Spleen (tissue), 7 donors: Measurements from ENCODE around the gene TLR5.

Experiments
- CTCF ChIP-seq, 11 experiments: fragments of 200-600 bp in 7 of 11; fragments of 450-650 bp in 4 of 11; sonication (generic) in 4 of 11; IDR thresholded peaks in 8 of 11; conservative IDR thresholded peaks in 3 of 11; 1 replicate in 7 of 11; 2 replicates in 4 of 11; pipeline versions ENCODE4 v1.4.0 to v1.8.0; 2016 to 2021; ENCODE audit warnings: antibody characterized with exemption in 11 of 11, inconsistent platforms in 4 of 11, mild to moderate bottlenecking in 1 of 11
- POLR2A ChIP-seq, 3 donors: fragments of 450-650 bp; IDR thresholded peaks; one replicate each; pipeline ENCODE4 v1.5.1; 2017; ENCODE audit warnings: antibody characterized with exemption in 3 of 3, mild to moderate bottlenecking in 1 of 3
- POLR2AphosphoS5 ChIP-seq, 3 donors: sonication (generic); formaldehyde crosslinking; IDR thresholded peaks; one replicate each; pipeline ENCODE4 v1.5.1; 2017; ENCODE audit warnings: antibody characterized with exemption in 3 of 3
- donor health status: DM: no; HTN: no; CAD: no; lungs with moderate emphysema.
- donor health status: DM: no; HTN: no; CAD: no.
- donor health status: DM: no; HTN: no; CAD: no.

DNA sequence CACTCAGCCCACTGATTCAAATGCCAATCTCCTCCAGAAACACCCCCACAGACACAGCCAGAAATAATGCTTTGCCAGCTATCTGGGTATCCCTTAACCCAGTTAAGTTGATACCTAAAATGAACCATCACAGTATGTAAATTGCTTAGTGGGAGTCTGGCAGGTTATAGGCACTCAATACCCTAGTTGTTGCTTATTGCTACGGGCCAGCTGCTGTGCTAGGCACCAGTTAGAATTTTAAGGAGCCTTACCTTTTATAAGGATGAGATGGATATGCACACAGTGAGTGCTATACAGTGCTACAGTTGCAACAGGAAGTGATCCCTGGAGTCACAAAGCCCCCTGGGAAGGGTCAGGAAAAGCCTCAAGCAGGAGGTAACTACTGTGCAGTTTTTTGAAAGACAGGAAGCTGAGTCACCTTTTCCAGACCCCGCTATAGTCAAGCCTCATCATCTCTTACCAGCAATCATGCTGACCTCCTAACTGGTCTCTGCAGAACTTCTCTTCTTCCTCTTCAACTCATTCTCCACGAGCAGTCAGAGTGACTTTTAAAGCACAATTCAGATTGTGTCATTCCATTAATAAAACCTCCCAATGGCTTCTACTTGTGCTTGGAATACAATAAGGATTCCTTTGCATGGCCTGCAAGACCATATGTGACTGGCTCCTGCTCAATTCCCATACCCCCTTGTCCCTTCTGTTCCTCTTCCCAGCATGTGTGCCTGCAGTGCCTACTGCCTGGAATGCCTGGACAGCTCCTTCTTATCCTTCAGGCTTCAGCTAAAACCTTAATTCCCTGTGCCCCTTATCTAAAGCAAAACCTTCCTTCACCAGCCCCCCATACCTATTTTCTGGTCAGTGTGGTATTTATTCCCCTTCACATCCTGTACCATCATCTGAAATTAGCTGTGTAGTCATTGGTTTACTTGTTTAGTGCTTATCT, 10.4 kb upstream of the TLR5 start:
- TF ChIP-seq CTCF (IDR thresholded peaks at IDR 0.05 in 8 of 11, conservative IDR thresholded peaks at IDR 0.05 in 3 of 11), result no peak
- TF ChIP-seq POLR2A (IDR thresholded peaks at IDR 0.05), result no peak
- TF ChIP-seq POLR2AphosphoS5 (IDR thresholded peaks at IDR 0.05), result no peak
